HepG2 (cell line): ENCODE results near the gene TMEM125. TPM values are rescaled to one million over a fixed set of nuclear protein-coding genes. Genes with fewer than 3 reads are reported as not detected.

Experiments used
- ATAC-seq: fragments of 200-7000 bp; cut with Tn5 transposase; 3 replicates; pipeline ENCODE4 v1.9.1; 2020; ENCODE audit warnings: mild to moderate bottlenecking, moderate library complexity
- BruUV-seq: library from RNA; stranded (reverse); fragments of 400-500 nt; replicated peaks from 2 replicates; lab custom pipeline; 2021; lab: Mats Ljungman, UMichigan
- CTCF ChIA-PET: fragments of 300-600 bp; formaldehyde crosslinking; extraction: SDS; loops from one replicate; lab custom pipeline; 2021; ENCODE audit warnings: low total read pairs, inconsistent platforms, low intra/inter-chr PET ratio; lab: Yijun Ruan, JAX
- POLR2A ChIA-PET: fragments of 350-600 bp; sonication (Branson Sonifier 250); formaldehyde crosslinking; loops from one replicate; lab custom pipeline; 2020; ENCODE audit warnings: antibody characterized with exemption, inconsistent platforms; lab: Yijun Ruan, JAX
- DNase-seq: peaks from one replicate; pipeline ENCODE4 v3.0.0-alpha.2; 2015; ENCODE audit warnings: low spot score
- FAIRE-seq: peaks from 3 replicates; lab custom pipeline; 2011; peaks lifted over from hg19 to GRCh38; lab: Jason Lieb, UNC
- H2AFZ ChIP-seq: one replicate; pipeline ENCODE4 v1.6.1; 2011; ENCODE audit warnings: low read length, inconsistent platforms
- H3K27ac ChIP-seq: fragments of 300-600 bp; 3 replicates; pipeline ENCODE4 v1.8.0; 2011; ENCODE audit warnings: mixed run types, mild to moderate bottlenecking, mixed read lengths, low read length, inconsistent platforms; ENCODE audit not compliant: insufficient read depth; ENCODE audit errors: extremely low read length
- H3K27me3 ChIP-seq, 2 experiments: fragments of 200-600 bp in 1 of 2; 2 replicates in 1 of 2; 3 replicates in 1 of 2; pipeline versions ENCODE4 v1.6.0 to v1.8.0; 2011; ENCODE audit warnings: low read length in 2 of 2, mild to moderate bottlenecking in 2 of 2, moderate library complexity in 2 of 2, inconsistent platforms in 1 of 2; ENCODE audit not compliant: insufficient read depth in 2 of 2, control insufficient read depth in 1 of 2
- H3K36me3 ChIP-seq, 2 experiments: fragments of 200-600 bp in 1 of 2; replicated peaks in 1 of 2; 2 replicates in 1 of 2; 3 replicates in 1 of 2; pipeline versions ENCODE4 v1.5.1 to v1.8.0; 2011; ENCODE audit warnings: low read length in 2 of 2, inconsistent platforms in 1 of 2; ENCODE audit not compliant: insufficient read depth in 2 of 2, control insufficient read depth in 1 of 2
- H3K4me1 ChIP-seq: 2 replicates; pipeline ENCODE4 v1.5.1; 2012; ENCODE audit warnings: low read length, inconsistent platforms; ENCODE audit not compliant: insufficient read depth
- H3K4me2 ChIP-seq: 2 replicates; pipeline ENCODE4 v1.6.0; 2011; ENCODE audit warnings: low read depth, low read length, inconsistent platforms
- H3K4me3 ChIP-seq, 3 experiments: fragments of 200-600 bp in 1 of 3; sonication (generic), shearing (Covaris generic) in 1 of 3; replicated peaks in 1 of 3; 2 replicates each; pipeline ENCODE4 v1.5.1; 2011 to 2016; ENCODE audit warnings: low read length in 3 of 3, inconsistent platforms in 2 of 3, low read depth in 2 of 3, mild to moderate bottlenecking in 2 of 3, control low read depth in 1 of 3, mixed read lengths in 1 of 3; ENCODE audit not compliant: insufficient read depth in 1 of 3
- H3K79me2 ChIP-seq: one replicate; pipeline ENCODE4 v1.6.1; 2011; ENCODE audit warnings: low read length, inconsistent platforms; ENCODE audit not compliant: insufficient read depth
- H3K9ac ChIP-seq: 2 replicates; pipeline ENCODE4 v1.6.0; 2011; ENCODE audit warnings: mild to moderate bottlenecking, low read depth, low read length, inconsistent platforms; ENCODE audit not compliant: insufficient read depth
- H3K9me3 ChIP-seq: 2 replicates; pipeline ENCODE4 v1.5.1; 2012; ENCODE audit warnings: mild to moderate bottlenecking, low read length
- H4K20me1 ChIP-seq: 2 replicates; pipeline ENCODE4 v1.6.0; 2011; ENCODE audit warnings: inconsistent platforms, mild to moderate bottlenecking, low read length, moderate library complexity; ENCODE audit not compliant: insufficient read depth
- CAMTA2 ChIP-seq: sonication (generic); formaldehyde crosslinking; IDR thresholded peaks from 2 replicates; pipeline ENCODE4 v1.4.0; 2020; ENCODE audit warnings: mild to moderate bottlenecking, missing genetic modification reagents, borderline replicate concordance
- CBX5 ChIP-seq: sonication (generic); formaldehyde crosslinking; IDR thresholded peaks from 2 replicates; pipeline ENCODE4 v1.4.0; 2020; ENCODE audit warnings: missing genetic modification reagents, borderline replicate concordance
- FOXK1 ChIP-seq: sonication (generic); formaldehyde crosslinking; IDR thresholded peaks from 2 replicates; pipeline ENCODE4 v1.4.0; 2020; ENCODE audit warnings: low read depth, missing genetic modification reagents, borderline replicate concordance
- KLF13 ChIP-seq: sonication (generic); formaldehyde crosslinking; IDR thresholded peaks from 2 replicates; pipeline ENCODE4 v1.4.0; 2020; ENCODE audit warnings: mild to moderate bottlenecking, missing genetic modification reagents
- NR1H2 ChIP-seq: sonication (generic); formaldehyde crosslinking; IDR thresholded peaks from 2 replicates; pipeline ENCODE4 v1.8.1; 2022; ENCODE audit warnings: low read depth, missing genetic modification reagents, borderline replicate concordance
- POGK ChIP-seq: sonication (generic); formaldehyde crosslinking; conservative IDR thresholded peaks from 2 replicates; pipeline ENCODE4 v1.8.0; 2022; ENCODE audit warnings: mild to moderate bottlenecking, moderate library complexity, missing genetic modification reagents
- RBM22 ChIP-seq: fragments of 200-400 bp; formaldehyde crosslinking; optimal IDR thresholded peaks from 2 replicates; pipeline ENCODE3; 2017; ENCODE audit warnings: mild to moderate bottlenecking, low read length, moderate library complexity
- RCOR2 ChIP-seq: IDR thresholded peaks from 2 replicates; pipeline ENCODE4 v1.6.1; 2016; ENCODE audit warnings: missing biosample characterization, missing genetic modification reagents
- THAP11 ChIP-seq: IDR thresholded peaks from 2 replicates; pipeline ENCODE4 v1.6.1; 2016; ENCODE audit warnings: missing biosample characterization, missing genetic modification reagents
- ZMYM4 ChIP-seq: sonication (generic); formaldehyde crosslinking; IDR thresholded peaks from 2 replicates; pipeline ENCODE4 v1.8.1; 2023; ENCODE audit warnings: mild to moderate bottlenecking, missing genetic modification reagents
- ZNF737 ChIP-seq: sonication (generic); formaldehyde crosslinking; IDR thresholded peaks from 2 replicates; pipeline ENCODE4 v1.5.0; 2020; ENCODE audit warnings: missing genetic modification reagents, mild to moderate bottlenecking, borderline replicate concordance
- WGBS: methylation state at CpG from one replicate; pipeline ENCODE4 v1.1.6; 2017; ENCODE audit warnings: low lambda C conversion rate; 5-methylcytosine and 5-hydroxymethylcytosine counted together
- in situ Hi-C: cut with HindIII; loops from 2 replicates; pipeline ENCODE4 v1.10.0; 2017; ENCODE audit warnings: low pct_unique_long_range_greater_than_20kb; ENCODE audit not compliant: extremely low pct_ligation_motif_present
- intact Hi-C: fragments of 100-400 bp; cut with micrococcal nuclease; formaldehyde crosslinking; loops from one replicate; pipeline ENCODE4 v1.10.0; 2022; ENCODE audit not compliant: unreplicated experiment
- polyA plus RNA-seq, 8 experiments: library from polyadenylated mRNA; depleted of rRNA in 3 of 8; stranded (reverse) in 7 of 8; unstranded in 1 of 8; fragments of >200 nt; fragmentation: Illumina TruSeq in 4 of 8; extraction: Trizol in 4 of 8; gene quantifications; 2 replicates each; pipeline versions ENCODE4 v1.2.1 to v1.2.3, GENCODE V29; 2011 to 2016; ENCODE audit warnings: low read depth in 4 of 8, missing spikeins in 1 of 8, mixed read lengths in 1 of 8; ENCODE audit not compliant: insufficient read depth in 1 of 8
- total RNA-seq, 5 experiments: library from RNA; depleted of rRNA; stranded (reverse); fragments of >200 nt; fragmentation: Illumina TruSeq; extraction: Trizol; gene quantifications; 2 replicates each; pipeline ENCODE4 v1.2.3, GENCODE V29; 2016; ENCODE audit warnings: low read depth in 1 of 5

TMEM125 gene
- total and polyA plus RNA-seq, 2 of the 13 experiments (the other 11 are each of a cell fraction or from before 2014, with no cell fraction given), result 0.03 TPM; not detected in 1

- H3K9me3 ChIP-seq, result no peaks in the 10 kb centered on the region
- H3K4me1 ChIP-seq, result peaks cover 29% of the 10 kb centered on the region
- ChIA-PET POLR2A (no interaction called here), CTCF (no interaction called here)
- H3K36me3 ChIP-seq, result no peaks in the 10 kb centered on the region
- H3K79me2 ChIP-seq, result no peaks in the 10 kb centered on the region
- H3K27me3 ChIP-seq, result peaks cover 0 to 9% of the 10 kb centered on the region in 2 experiments; a peak in 2 of 5 replicates
- no peak overlapping the region for H3K9ac ChIP-seq
- no peaks in the 10 kb centered on the region for H4K20me1 ChIP-seq
- BruUV-seq, result no TSS peak
- DNase-seq, result no peak
- ATAC-seq, result no peak
- H3K4me3 ChIP-seq, result no peak overlapping the region
- H3K4me2 ChIP-seq, result no peak overlapping the region
- H3K27ac ChIP-seq, result no peak overlapping the region
- in situ Hi-C loops, result no loop called here
- intact Hi-C loops, result no loop called here
- H2AFZ ChIP-seq, result no peak overlapping the region
- no peak for FAIRE-seq
- TF ChIP-seq RBM22 (no peak), CAMTA2 (CRISPR knock-in tag) (no peak), CBX5 (CRISPR knock-in tag) (no peak), KLF13 (CRISPR knock-in tag) (no peak), RCOR2 (CRISPR knock-in tag) (no peak)
These were observed 29.3 kb downstream of the TMEM125 start for GRCh38 chr1:43299101-43299500.

- no peak within 1 kb of the TSS for H3K4me3 ChIP-seq
- TF ChIP-seq NR1H2 (no peak), FOXK1 (CRISPR knock-in tag) (no peak), THAP11 (CRISPR knock-in tag) (no peak), POGK (CRISPR knock-in tag) (no peak), ZMYM4 (CRISPR knock-in tag) (no peak), KLF13 (CRISPR knock-in tag) (no peak), ZNF737 (CRISPR knock-in tag) (no peak)
- TF ChIP-seq, all 625 proteins: peak for 0
- H3K36me3 ChIP-seq, result no peaks in the 10 kb centered on the region
- 43% methylated on average over 6 of the region's 10 CpGs for WGBS
- ATAC-seq (no peak), FAIRE-seq (no peak), DNase-seq (no peak)
- ChIA-PET CTCF (no interaction called here), POLR2A (no interaction called here)
- H4K20me1 ChIP-seq, result no peaks in the 10 kb centered on the region
- no peak within 1 kb of the TSS for H3K9ac ChIP-seq
- intact Hi-C loops (no loop called here), in situ Hi-C loops (no loop called here)
- H3K9me3 ChIP-seq, result no peaks in the 10 kb centered on the region
- H3K4me2 ChIP-seq, result no peak within 1 kb of the TSS
- H3K4me1 ChIP-seq, result peaks cover 31% of the 10 kb centered on the region
- peaks cover 0 to 10% of the 10 kb centered on the region in 2 experiments; a peak in 3 of 5 replicates for H3K27me3 ChIP-seq
- H3K27ac ChIP-seq, result no peak within 1 kb of the TSS
- no TSS peak for BruUV-seq
- H3K79me2 ChIP-seq, result no peaks in the 10 kb centered on the region
- no peak within 1 kb of the TSS for H2AFZ ChIP-seq
These were observed 30.8 kb downstream of the TMEM125 start, which contains the start of gene TIE1 for GRCh38 chr1:43300378-43301094. TIE1 (plus strand) TSS chr1:43300982; CDS start chr1:43301072, 90 bp downstream.
